HFFc6 (cell line): Measurements from ENCODE around the gene PRELID2. TPM values are rescaled to one million over a fixed set of nuclear protein-coding genes. Genes with fewer than 3 reads are reported as not detected.
A peak's percentile ranks its signal among the peaks of the same experiment; 100 is the strongest.

Experiments
- DNase-seq: peaks from one replicate; pipeline ENCODE4 v3.0.0-alpha.2; 2018
- H3K27ac Mint-ChIP-seq: 2 replicates; pipeline ENCODE4 v1.8.0; 2020; ENCODE audit warnings: mild to moderate bottlenecking, mixed read lengths
- H3K27me3 Mint-ChIP-seq: 2 replicates; pipeline ENCODE4 v1.8.0; 2021; ENCODE audit warnings: mild to moderate bottlenecking, moderate library complexity, mixed read lengths; ENCODE audit not compliant: insufficient read depth
- H3K36me3 Mint-ChIP-seq: 2 replicates; pipeline ENCODE4 v1.8.0; 2021; ENCODE audit warnings: low read depth, mixed read lengths
- H3K4me1 Mint-ChIP-seq: 2 replicates; pipeline ENCODE4 v1.8.0; 2020; ENCODE audit warnings: low read depth, mixed read lengths
- H3K4me3 Mint-ChIP-seq: 2 replicates; pipeline ENCODE4 v1.8.0; 2020; ENCODE audit warnings: mild to moderate bottlenecking, moderate library complexity, mixed read lengths
- H3K9me3 Mint-ChIP-seq: 2 replicates; pipeline ENCODE4 v1.8.0; 2020; ENCODE audit warnings: mild to moderate bottlenecking, mixed read lengths
- CTCF ChIP-seq: fragments of 200-600 bp; sonication (generic); IDR thresholded peaks from 2 replicates; pipeline ENCODE4 v1.5.0; 2021; ENCODE audit warnings: antibody characterized with exemption, mild to moderate bottlenecking
- total RNA-seq, 6 experiments: library from RNA; stranded (reverse); fragmentation: NEBNext Ultra II Directional; extraction: Animal tissue kit (Norgen Biotek cat#: 25700); gene quantifications; 2 replicates in 1 of 6; 3 replicates in 5 of 6; pipeline ENCODE4 v1.2.3, GENCODE V29; 2021

PRELID2 gene
- total RNA-seq, 6 experiments from 2014 or later, result 3.6 to 8.8 (median 6.4) TPM

GRCh38 chr5:145848854-145849253 is 13.7 kb upstream of the PRELID2 start:
- no peak for TF ChIP-seq CTCF
- Mint-ChIP-seq H3K27me3 (no peaks in the 10 kb centered on the region), H3K36me3 (no peaks in the 10 kb centered on the region), H3K4me1 (peaks cover 29% of the 10 kb centered on the region), H3K4me3 (0 out of 2 replicates have a peak overlapping the region, but pooled peaks have one; percentile 20), H3K27ac (peak overlapping the region; percentile 60), H3K9me3 (no peaks in the 10 kb centered on the region)
- DNase-seq, result peak; percentile 69

GRCh38 chr5:145847499-145848497 is 12.7 kb upstream of the PRELID2 start:
- Mint-ChIP-seq H3K27me3 (no peaks in the 10 kb centered on the region; the same call in 1 of the 2 replicates), H3K27ac (peak overlapping the region; percentile 82), H3K4me1 (peaks cover 29% of the 10 kb centered on the region), H3K4me3 (peak overlapping the region; percentile 24; the same call in 1 of the 2 replicates), H3K36me3 (no peaks in the 10 kb centered on the region), H3K9me3 (no peaks in the 10 kb centered on the region)
- TF ChIP-seq CTCF, result peak; percentile 11; the same call in 1 of the 2 replicates
- peak; percentile 88 for DNase-seq

- H3K4me3 Mint-ChIP-seq, result no peak overlapping the region
- no peak for TF ChIP-seq CTCF
- peaks cover 29% of the 10 kb centered on the region for H3K4me1 Mint-ChIP-seq
- H3K27ac Mint-ChIP-seq, result no peak overlapping the region
- no peaks in the 10 kb centered on the region for H3K36me3 Mint-ChIP-seq
- no peaks in the 10 kb centered on the region for H3K9me3 Mint-ChIP-seq
- DNase-seq, result no peak
- no peaks in the 10 kb centered on the region; the same call in none of the 2 replicates for H3K27me3 Mint-ChIP-seq
Observed at GRCh38 chr5:145846081-145846480, 10.9 kb upstream of the PRELID2 start.

GRCh38 chr5:145841299-145841698 is 6.2 kb upstream of the PRELID2 start:
- Mint-ChIP-seq H3K27me3 (no peaks in the 10 kb centered on the region; the same call in none of the 2 replicates), H3K4me1 (peaks cover 6% of the 10 kb centered on the region), H3K9me3 (no peaks in the 10 kb centered on the region), H3K27ac (no peak overlapping the region), H3K36me3 (no peaks in the 10 kb centered on the region), H3K4me3 (no peak overlapping the region)
- TF ChIP-seq CTCF, result no peak
- no peak for DNase-seq

GRCh38 chr5:145840458-145841132 is 5.5 kb upstream of the PRELID2 start:
- H3K36me3 Mint-ChIP-seq, result no peaks in the 10 kb centered on the region
- no peaks in the 10 kb centered on the region; the same call in none of the 2 replicates for H3K27me3 Mint-ChIP-seq
- H3K4me3 Mint-ChIP-seq, result no peak overlapping the region
- no peak for TF ChIP-seq CTCF
- peaks cover 12% of the 10 kb centered on the region for H3K4me1 Mint-ChIP-seq
- DNase-seq, result no peak
- no peak overlapping the region for H3K27ac Mint-ChIP-seq
- H3K9me3 Mint-ChIP-seq, result no peaks in the 10 kb centered on the region
